GM18511 (cell line): Measurements from ENCODE around the gene VPS37B.

Experiments used
- ATAC-seq: cut with Tn5 transposase; IDR thresholded peaks from one replicate; pipeline ENCODE4 v1.9.1; 2021; ENCODE audit warnings: mild to moderate bottlenecking, moderate library complexity; ENCODE audit not compliant: unreplicated experiment

VPS37B gene

DNA sequence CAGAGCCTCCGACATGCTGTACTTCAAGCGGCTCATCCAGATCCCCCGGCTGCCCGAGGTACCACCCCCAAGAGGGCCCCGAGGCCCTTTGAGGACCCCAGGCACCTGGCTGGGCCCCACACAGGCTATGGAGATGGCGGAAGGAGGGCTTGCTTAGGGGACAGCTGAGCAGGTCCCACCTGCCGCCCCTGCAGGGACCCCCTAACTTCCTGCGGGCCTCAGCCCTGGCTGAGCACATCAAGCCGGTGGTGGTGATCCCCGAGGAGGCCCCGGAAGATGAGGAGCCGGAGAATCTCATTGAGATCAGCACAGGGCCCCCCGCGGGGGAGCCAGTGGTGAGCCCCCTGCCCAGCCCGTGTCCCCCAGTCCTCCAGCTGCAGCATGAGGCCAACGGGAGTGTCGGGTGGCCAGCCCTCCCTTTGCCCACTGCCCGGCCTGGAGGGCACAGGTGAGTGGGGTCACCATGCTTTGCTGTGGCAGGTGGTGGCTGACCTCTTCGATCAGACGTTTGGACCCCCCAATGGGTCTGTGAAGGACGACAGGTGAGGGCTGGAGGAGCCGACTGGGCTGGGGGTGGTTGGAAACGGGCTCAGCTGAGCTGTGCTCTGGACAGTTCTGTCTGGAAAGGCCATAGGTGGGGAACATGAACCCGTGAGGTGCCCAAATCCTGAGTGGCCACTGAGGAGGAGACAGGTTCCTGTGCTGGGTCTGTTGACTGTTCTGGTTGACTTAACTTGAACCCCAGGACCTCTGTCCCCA, 40.7 kb downstream of the VPS37B start:
- no peak for ATAC-seq

DNA sequence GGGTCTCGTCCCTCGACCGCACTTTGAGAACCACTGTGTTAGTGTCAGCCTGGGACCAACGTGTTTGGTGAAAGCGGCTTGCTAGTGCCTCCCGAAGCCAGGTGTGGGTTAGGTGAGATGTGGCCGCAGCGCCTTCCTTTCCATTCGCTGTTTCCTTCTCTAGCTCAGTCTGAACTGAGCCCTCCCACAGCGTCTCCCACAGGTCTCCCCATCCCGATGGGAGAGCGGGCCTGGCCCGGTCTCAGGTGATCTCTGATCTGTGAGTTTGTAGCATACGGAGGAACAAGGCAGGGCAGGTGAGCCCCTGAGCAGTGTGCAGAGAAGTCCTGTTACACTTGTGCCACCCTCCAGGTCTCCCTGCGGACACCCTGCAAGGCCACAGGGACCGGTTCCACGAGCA, 41.4 kb downstream of the VPS37B start:
- no peak for ATAC-seq

DNA sequence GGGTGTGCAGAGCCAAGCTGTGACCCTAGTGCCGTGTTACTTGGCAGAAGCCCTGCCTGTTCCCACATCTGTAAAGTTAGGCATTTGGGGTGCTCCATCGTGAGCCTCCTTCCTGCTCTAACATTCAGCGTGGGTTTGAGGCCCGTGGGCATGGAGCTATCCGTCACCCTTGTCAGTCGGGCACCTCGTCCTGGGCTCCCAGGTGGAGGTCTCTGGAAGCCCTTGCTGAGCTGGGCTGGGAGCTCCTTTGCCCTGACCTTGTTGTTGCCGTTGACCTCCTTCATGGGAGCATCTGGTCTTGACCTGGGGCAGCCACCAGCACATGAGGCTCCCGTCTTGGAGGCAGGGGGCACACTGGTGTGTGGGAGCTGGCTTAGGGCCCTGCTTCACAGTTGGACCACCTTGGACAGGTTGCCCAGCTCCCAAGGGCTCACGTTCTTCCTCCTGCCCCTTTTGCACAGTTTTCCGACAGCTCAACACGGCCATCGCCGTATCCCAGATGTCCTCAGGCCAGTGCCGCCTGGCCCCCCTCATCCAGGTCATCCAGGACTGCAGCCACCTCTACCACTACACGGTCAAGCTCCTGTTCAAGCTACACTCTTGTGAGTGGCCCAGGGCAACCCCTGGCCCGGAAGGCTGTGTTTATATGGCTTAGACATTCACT, 42.2 kb downstream of the VPS37B start:
- no peak for ATAC-seq

DNA sequence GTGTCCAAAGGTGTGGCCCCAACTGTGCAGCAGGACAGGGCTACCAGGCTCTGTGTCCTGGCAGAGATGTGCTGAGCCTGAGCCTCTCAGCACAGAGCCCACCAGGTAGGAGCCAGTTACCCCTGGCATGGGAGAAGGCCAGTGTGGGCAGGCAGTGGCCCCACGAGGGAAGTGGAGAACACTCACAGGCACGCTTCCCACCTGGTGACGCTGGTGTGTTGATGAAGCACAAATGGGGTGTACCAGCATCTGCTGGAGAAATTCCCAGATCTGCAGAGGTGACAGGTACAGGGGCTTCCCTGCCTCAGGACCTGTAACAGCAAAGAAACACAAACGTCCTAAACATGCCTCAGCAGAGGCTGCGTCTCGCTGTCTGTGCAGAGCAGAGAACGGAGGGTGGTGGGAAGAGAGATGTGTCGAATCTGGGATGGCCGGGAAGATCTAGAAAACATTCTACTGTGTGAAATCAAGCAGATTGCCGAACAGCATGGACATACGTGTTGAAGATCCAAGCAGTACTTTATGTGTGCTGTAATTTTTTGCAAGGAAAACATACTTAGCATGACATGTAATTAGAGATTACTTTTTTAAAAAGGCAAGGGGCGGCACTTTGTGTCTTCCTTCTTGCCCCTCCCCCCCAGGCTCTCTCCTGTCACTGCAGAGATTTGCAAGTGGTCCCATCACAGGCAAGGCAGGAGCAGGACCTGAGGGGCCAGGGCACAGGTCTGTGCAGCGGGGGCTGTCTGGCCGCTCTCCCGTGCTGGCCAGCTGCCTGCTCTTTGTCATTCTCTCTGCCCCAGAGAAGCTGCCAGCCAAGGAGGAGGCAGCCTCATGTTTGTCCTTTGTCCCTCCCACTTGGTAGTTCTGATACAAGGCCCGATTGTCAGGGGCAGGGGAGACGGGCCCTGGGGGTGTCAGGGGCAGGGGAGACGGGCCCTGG, 43.3 kb downstream of the VPS37B start:
- no peak for ATAC-seq

DNA sequence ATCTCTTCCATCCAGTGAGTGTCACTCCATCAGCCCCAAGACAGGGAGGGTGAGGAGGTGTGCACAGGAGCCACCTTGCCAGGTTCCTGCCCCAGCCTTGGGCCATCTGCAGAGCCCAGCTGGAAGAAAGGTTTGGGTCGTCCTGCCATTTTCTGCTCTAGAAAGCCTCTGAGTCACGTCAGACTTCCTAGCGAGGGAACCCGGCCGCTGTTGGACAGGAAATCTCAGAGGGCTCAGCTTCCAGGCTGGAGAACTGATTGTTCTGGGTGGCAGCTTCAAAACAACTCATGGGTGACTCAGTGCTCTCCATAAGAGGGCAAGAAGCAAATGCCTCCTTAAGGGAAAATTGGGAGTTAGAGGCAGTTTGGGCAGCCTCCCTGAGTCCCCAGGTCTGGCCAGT, 44.1 kb downstream of the VPS37B start:
- ATAC-seq, result no peak

DNA sequence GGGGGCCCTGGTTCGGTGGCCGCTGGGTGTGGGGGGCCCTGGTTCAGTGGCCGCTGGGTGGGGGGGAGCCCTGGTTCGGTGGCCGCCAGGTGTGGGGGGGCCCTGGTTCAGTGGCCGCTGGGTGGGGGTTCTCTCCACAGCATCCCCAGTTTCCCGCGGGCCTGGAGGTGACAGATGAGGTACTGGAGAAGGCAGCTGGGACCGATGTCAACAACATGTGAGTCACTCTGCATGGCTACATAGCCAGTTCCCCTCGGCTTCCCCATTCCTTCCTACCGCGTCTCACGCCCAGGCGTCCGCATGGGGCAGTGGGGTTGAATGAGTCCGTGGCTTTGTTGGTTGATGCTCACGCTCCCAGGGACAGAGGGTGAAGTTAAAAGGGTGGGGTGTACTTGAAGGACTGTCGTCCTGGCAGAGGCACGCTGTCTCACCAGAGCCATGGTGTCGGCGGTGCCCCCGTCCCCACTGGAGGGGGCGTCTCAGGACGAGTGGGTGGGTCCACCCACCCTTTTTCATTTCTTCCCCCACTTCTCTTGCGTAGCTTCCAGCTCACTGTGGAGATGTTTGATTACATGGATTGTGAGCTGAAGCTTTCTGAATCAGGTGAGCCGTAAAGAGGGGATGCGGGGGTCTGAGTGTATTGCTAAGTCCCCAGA, 45.1 kb downstream of the VPS37B start:
- no peak for ATAC-seq

DNA sequence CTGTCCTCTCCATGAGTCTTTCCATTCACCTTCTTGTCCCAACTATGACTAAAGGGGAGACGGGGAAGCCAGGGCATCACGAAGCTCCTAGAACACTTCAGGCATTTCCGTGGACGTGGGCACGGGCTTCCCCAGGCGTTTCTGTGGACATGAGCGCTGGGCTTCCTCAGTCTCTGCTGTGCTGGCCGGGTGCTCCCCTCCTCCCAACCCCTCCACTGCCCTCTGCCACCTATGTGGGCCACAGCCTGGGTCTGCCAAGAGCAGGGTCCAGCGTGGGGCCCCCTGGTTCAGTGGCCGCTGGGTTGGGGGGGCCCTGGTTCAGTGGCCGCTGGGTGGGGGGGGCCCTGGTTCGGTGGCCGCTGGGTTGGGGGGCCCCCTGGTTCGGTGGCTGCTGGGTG, 45.9 kb downstream of the VPS37B start:
- no peak for ATAC-seq

DNA sequence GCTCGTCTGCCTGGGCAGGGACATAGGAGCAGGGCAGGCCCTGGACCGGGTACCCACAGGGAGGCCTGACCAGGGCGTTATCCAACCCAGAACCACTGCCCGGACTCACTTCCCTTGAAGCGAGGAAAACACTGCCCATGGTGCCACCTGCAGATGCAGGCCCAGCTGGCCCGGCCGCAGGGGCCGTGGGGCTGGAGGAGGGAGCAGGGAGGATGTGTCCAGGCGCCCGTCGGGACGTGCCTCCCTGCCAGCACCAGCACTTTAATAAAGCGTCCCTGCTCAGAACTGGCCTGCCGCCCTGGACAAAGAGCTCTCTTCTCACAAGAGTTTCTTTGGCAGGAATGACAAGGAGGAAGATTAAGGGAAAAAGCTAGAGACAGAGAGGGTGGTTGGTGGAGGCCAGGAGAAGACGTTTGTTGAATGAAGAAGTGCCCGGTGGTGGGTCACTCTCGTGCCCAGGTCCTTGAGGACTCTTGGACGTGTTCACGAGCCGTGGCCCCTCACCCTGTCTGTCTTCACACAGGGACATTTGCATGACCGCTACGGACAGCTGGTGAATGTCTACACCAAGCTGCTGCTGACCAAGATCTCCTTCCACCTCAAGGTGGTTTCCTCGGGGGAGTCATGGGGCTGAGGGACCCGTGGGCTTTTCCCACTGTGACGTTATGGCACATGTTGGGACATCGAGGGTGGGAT, 46.4 kb downstream of the VPS37B start:
- ATAC-seq, result no peak

DNA sequence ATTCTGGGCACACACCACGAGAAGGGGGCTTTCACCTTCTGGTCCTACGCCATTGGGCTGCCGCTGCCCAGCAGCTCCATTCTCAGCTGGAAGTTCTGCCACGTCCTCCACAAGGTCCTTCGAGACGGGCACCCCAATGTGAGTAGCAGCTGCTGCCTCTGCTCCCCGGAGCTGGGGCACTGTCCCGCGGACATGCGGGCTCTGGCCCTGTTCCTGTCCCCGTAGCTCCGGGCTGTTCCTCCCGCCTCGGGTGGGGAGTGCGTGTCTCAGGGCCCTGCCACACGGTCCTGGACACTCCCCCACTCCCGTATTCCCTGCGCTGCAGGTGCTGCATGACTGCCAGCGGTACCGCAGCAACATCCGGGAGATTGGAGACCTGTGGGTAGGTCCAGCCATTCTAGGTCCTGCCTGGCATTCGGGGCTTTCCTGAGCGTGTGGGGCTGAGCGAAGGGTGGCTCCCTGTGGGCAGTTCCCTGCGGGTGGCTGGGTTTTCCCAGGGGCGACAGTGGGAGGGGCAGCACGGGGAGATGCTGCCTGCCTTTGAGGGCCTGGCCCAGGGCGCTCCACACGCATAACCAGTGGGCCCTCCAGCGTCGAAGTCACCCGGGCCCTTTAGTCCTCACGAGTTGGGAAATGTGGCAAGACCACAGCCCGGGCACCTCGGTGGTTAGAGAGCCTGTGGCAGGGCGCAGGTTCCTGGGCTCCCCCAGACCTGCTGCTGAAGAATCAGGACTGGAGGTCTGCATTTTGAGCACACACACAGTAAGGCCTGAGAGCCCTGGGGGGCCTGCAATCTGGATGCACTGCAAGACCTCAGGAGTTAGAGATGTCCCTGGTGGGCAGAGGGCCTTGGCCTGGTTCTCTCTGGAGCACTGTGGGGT, 47.2 kb downstream of the VPS37B start:
- no peak for ATAC-seq

DNA sequence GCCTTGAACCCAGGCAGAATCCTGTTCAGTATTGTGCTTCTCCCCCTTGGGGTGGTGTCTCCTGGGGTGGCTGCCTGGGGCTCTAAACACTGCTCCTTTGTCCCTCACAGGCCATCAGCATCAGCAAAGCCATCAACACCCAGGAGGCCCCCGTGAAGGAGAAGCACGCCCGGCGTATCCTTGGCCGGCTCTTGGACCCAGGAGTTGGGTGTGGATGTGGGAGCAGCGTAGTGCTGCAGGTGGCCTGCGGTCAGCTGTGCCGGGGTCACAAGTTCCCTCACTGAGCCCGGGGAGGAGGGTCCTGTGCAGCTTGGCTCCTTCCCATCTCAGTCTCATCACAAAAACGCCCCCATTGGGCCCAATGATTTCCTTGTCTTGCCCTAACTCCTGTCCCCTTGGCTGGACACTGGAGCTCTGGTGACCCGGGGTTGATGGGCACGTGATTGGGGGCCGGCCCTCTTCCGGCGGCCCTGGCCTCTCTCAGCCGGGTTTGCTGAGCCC, 48.0 kb downstream of the VPS37B start:
- no peak for ATAC-seq

DNA sequence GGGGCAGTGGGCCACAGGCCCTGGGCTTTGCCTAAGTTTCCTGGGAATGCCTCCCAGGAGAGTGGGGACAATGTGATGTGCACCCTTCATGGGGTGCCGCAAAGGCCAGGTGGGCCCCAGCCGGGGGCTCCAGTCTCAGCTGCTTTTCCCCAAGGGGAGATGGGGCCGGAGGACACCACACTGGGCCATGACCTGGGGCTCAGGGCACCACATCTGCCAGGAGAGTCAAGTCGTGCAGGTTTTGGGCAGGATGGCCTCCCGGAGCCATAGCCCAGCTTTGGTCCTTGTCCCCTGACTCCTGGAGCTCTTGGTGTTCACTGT, 48.4 kb downstream of the VPS37B start:
- no peak for ATAC-seq

DNA sequence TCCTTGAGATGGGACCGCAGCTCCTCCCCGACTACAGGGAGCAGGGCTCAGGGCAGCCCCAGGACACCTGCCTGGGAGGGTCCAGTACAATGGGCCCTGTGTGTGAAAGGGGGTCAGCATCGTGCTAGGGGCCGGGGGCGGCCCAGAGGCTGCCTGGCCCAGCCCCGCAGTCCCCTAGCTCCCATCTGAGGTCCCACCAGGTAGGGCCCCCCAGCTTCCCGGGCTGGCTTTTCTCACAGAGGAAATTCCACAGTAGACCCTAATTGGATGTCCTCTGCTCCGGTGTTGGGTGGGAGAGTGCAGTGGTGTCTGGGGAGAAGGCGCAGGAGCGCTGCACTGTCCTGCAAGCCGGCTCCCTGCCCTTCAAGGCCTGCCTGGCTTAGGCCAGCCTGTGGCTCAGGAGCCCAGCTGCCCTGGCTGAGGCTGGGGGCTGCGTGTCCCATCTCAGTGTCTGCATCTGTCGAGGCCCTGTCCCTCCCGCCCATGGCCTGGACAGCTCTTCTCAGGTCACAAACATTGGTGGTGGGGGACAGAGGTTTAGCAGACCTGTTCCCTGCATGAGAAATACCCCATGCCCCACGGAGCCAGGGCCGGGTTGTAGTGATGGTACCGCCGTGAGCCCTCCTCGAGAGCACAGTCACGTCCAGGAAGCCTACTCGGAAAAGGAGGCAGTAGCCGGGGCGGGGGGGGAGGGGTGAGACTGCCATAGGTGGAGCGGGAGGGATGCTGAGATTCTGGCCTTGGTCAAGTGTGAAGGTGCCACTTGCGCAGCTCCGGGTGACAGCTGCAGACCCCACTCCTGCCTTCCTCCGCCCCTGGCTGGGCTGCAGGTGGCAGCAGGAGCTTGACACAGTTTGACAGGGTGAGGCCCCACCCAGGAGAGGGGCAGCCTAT, 49.1 kb downstream of the VPS37B start:
- no peak for ATAC-seq

DNA sequence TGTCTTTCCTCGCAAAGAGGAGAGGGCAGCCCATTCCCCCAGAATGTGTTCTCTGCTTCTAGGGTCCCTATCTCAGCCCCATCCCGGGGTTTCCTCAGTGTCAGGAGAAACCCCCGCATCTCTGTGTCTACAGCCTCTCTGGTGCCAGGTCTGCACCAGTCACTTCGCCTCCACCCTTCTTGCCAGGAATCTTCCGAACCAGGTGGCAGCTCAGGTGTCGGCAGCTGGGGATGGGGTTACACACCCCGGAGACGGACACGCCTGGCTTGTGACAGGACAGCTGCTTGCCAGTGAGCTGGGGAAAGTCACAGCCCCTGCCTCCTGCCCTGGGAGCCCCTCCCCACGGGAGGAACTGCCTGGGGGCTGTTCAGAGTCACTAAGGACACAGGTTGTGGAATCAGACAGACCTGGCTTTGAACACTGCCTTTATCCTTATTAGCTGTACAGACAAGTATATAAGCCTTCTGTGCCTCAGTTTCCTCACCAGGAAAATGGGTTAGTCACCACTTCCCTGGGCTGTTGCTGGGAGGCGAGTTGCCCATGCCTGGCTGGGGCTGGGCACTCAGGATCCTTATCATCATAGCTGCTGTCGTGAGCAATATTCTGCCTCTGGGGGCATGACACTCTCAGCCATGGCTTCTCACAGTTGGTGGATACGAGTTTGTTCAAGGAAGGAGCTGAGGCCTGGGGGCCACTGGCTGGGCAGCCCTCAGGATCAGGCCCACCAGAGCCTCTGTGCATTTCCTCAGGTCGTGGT, 49.9 kb downstream of the VPS37B start:
- no peak for ATAC-seq

DNA sequence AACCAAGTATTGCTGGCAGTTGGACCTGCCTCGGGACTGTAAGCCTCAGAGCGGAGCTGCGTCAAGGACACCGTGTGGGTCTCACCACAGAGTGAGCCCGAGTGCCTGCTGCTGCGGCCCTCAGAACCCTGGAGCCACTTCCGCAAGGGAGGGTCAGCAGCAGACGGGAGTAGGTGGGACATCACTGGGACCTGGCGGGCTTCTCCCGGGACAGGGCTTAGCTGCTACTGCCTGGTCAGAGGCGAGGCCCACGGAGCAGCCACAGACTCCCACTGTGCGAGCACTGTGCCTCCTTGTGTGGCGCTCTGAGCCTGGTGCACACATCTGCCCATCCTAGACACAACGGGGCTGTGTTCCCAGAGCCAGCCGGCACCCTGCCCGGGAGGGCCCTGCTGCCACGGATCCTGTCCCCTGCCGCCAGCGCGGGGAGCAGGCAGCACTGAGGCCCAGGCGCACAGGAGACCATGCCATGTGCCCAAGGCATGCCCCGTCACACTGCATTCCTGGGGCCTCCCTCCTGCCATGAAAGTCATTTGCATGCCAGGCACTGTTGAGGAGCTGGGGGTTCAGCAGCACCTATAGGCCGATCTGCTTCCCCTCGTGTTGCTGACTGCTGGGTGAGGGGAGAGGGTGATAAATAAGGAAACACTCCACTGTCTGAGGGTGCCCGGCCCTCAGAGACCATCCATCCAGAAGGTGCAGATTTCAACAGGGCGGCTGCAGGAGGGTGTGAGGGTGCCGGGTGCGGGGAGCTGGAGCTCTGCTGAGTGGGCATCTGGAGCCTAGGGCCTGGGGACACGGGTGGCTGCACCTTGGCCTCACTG, 50.7 kb downstream of the VPS37B start:
- no peak for ATAC-seq

DNA sequence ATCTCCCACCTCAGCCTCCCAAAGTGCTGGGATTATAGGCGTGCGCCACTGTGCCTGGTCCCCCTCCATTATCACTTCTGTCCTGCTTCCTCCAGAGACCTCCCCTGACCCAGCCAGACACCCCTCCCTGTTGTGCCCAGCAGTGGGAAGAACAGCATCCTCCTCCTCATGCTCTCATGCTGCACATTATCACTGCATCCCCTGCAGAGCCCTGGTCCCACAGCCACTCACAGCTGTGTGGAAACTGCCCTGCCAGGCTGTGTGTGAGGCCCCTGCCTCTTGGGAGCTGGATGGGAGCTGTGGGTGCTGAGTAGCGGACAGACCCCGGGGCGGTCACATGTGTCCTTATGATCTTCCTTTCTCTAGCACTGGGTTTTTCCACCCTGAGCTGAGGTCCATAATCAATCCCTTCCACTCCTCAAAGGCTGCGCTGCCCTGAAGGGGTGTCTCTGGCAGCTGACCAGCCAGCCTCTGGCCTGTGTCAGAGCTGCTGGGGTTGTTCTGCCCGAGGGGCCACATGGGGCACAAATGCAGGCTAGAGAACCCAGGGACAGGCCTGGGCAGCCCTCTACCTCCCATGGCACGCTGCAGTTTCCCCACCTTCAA, 51.5 kb downstream of the VPS37B start:
- ATAC-seq, result no peak

DNA sequence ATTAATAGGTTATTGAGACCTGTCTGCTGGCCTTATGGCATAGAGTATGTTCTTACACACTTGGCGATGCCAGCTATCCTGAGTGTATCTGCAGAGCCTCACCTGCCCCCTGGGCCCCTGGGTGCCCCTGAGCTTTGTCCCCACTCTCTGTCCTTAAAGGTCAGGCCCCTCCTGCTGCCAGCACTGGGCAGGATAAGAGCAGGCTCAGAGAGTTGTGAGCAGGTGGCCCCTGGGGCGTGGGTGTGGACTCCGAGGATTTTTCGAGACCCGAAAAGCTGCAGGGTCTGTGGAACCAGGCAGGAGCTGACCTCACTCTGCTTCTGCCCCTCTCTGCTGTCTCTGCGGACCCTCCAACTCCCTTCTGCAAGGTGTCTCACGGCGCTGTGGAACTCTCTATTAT, 52.5 kb downstream of the VPS37B start:
- ATAC-seq, result no peak
